GM10248 (cell line): ENCODE data around the gene GPR135.

Source experiments
- CTCF ChIA-PET: fragments of 300-600 bp; sonication (Branson Sonifier 250); formaldehyde crosslinking; extraction: SDS; loops from one replicate; lab custom pipeline; 2021; ENCODE audit warnings: antibody characterized with exemption; lab: Yijun Ruan, JAX
- POLR2A ChIA-PET: fragments of 350-650 bp; sonication (Branson Sonifier 250); formaldehyde crosslinking; extraction: SDS; loops from one replicate; lab custom pipeline; 2020; ENCODE audit warnings: antibody characterized with exemption; lab: Yijun Ruan, JAX
- DNase-seq: peaks from one replicate; pipeline ENCODE4 v3.0.0; 2012; ENCODE audit errors: extremely low spot score
- CTCF ChIP-seq: IDR thresholded peaks from 2 replicates; pipeline ENCODE4 v1.5.1; 2012; ENCODE audit warnings: mild to moderate bottlenecking, low read depth; ENCODE audit errors: extremely low read depth, missing control alignments, control extremely low read depth

GPR135 gene

GRCh38 chr14:59483819-59484638 lies 18.8 kb upstream of the GPR135 start, which contains the start of the genes JKAMP and L3HYPDH:
Gene JKAMP (plus strand): TSS chr14:59484517. CDS start chr14:59484590, 73 bp downstream.
Gene L3HYPDH (minus strand): TSS chr14:59484408. CDS start chr14:59484316, 92 bp downstream.
- peak; percentile 97 for DNase-seq
- CTCF ChIA-PET: interaction anchor here (0.9 to 3.9 kb wide), 17 partner anchors 10 to 617 kb away, joined by 3 to 34 read pairs (median 4); partner anchors contain the start of genes CCDC175, DAAM1 and GPR135
- peak; percentile 71 for TF ChIP-seq CTCF
- POLR2A ChIA-PET: interaction anchor here (0.5 to 0.9 kb wide), 2 partner anchors 64 to 721 kb away, joined by 3 read pairs; no protein-coding TSS in a partner anchor

- ChIA-PET CTCF (interaction anchor here (0.7 to 3.9 kb wide), 10 partner anchors 9 to 618 kb away, joined by 3 to 34 read pairs (median 4); partner anchors contain the start of genes CCDC175, DAAM1 and GPR135), POLR2A (no interaction called here)
- TF ChIP-seq CTCF: no peak
- DNase-seq: no peak
These were observed 18.2 kb upstream of the GPR135 start for GRCh38 chr14:59483363-59483762.

DNA sequence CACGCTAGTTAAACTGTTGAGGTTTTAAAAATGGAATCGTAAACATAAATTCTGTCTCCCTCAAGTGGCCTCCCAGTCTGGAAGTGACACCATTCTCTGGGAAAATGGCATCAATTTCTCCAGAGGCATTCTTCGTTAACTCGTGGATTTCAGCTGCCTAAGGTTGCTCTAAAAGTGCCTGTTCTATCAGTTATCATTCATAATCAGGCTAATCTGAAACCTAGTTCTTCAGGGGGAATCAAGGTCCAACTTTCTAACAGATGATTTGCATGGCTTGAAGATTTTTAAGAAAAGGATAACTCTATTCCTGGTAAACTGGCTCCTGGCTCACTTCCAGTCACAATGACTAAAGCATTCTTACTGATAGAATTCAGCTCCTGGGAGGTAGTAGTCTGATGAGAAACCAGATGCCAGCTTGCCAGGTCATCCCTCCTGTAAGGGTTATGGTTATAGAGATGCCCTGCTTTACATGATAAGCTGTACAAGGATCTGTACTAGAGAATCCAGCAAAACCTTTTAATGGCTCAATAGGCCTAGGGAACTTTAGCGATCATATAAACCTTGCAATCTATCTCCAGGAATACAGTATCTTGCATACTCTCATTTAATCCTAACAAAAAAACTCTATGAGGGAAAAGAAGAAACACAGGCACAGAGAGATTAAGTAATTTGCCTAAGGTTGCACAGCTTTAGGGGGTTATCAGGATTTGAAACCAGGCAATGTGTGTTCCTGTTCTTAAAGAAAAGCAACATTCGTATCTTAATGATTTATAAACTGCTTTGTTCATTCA lies 17.6 kb upstream of the GPR135 start:
- POLR2A ChIA-PET: no interaction called here
- TF ChIP-seq CTCF: no peak
- DNase-seq: no peak
- CTCF ChIA-PET: interaction anchor here (0.7 to 3.9 kb wide), 7 partner anchors 9 to 293 kb away, joined by 3 to 34 read pairs (median 5); partner anchors contain the start of gene CCDC175

DNA sequence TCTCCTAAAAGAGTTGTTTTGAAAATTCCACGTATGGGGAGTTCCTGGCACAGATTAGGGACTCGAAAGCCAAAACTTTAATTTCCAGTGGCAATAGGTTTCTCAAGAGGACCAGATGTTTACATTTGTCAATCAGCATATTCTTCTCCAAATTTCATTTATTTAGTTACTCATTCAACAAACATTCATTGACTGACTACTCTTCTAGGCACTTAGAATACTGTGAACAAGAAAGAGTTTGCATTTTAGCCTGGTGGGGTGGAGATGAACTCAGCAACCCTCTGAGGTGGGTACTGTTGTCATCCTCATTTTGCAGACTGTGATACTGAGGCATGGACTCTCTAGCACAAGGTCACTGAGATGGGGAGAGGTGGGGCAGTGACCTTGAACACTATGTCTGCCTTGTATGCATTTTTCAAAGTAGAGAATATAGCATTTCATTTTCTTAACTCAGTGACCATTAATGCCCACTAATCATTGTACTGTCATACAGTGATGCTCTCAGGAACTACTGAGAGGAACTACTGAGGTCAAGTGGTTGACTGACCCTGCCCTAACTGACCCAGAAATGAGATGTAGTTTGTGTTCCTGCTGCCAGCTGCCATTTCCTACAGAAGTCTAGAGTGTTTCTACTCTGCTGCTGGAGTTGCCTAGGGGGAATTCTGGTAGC lies 16.8 kb upstream of the GPR135 start:
- no peak for TF ChIP-seq CTCF
- no peak for DNase-seq
- ChIA-PET CTCF (interaction anchor here (0.8 to 3.9 kb wide), 3 partner anchors 8 to 95 kb away, joined by 3 to 34 read pairs (median 5); partner anchors contain the start of gene CCDC175), POLR2A (no interaction called here)

GRCh38 chr14:59481407-59481806 lies 16.2 kb upstream of the GPR135 start:
- no peak for TF ChIP-seq CTCF
- DNase-seq: no peak
- CTCF ChIA-PET: no interaction called here
- POLR2A ChIA-PET: no interaction called here

GRCh38 chr14:59480166-59480565 lies 15.0 kb upstream of the GPR135 start:
- no peak for DNase-seq
- TF ChIP-seq CTCF: no peak
- ChIA-PET POLR2A (no interaction called here), CTCF (interaction anchor here (1.1 to 1.5 kb wide), 5 partner anchors 9 to 704 kb away, joined by 3 to 4 read pairs (median 3); no protein-coding TSS in a partner anchor)
